HepG2 (cell line): ENCODE data around the gene TTLL11. TPM values are rescaled to one million over a fixed set of nuclear protein-coding genes. Genes with fewer than 3 reads are reported as not detected.

Experiments
- FOXM1 ChIP-seq: sonication (generic); formaldehyde crosslinking; IDR thresholded peaks from 2 replicates; pipeline ENCODE4 v1.5.0; 2020; ENCODE audit warnings: missing genetic modification reagents
- HNRNPUL1 ChIP-seq: fragments of 200-400 bp; formaldehyde crosslinking; IDR thresholded peaks from 2 replicates; pipeline ENCODE4 v1.6.1; 2017; ENCODE audit warnings: low read depth, mild to moderate bottlenecking, low read length, moderate library complexity
- JARID2 ChIP-seq: sonication (generic); formaldehyde crosslinking; IDR thresholded peaks from 2 replicates; pipeline ENCODE4 v1.8.1; 2023; ENCODE audit warnings: missing genetic modification reagents, inconsistent platforms; ENCODE audit not compliant: insufficient replicate concordance
- LBX2 ChIP-seq: sonication (generic); formaldehyde crosslinking; IDR thresholded peaks from 2 replicates; pipeline ENCODE4 v1.5.0; 2020; ENCODE audit warnings: missing genetic modification reagents, mild to moderate bottlenecking, borderline replicate concordance
- MAFK ChIP-seq, 2 experiments: IDR thresholded peaks in 1 of 2; conservative IDR thresholded peaks in 1 of 2; 2 replicates each; pipeline ENCODE4 v1.6.1; 2011; ENCODE audit warnings: improper control_type of control experiment in 2 of 2, low read length in 2 of 2
- MATR3 ChIP-seq: sonication (generic); formaldehyde crosslinking; IDR thresholded peaks from 2 replicates; pipeline ENCODE4 v1.4.0; 2020; ENCODE audit warnings: missing genetic modification reagents
- MTA3 ChIP-seq: sonication (generic); formaldehyde crosslinking; IDR thresholded peaks from 2 replicates; pipeline ENCODE4 v1.4.0; 2020; ENCODE audit warnings: missing genetic modification reagents
- POLR2A ChIP-seq, 2 experiments: IDR thresholded peaks; 2 replicates each; pipeline ENCODE4 v1.6.1; 2011; ENCODE audit warnings: low read depth in 2 of 2, low read length in 2 of 2, mild to moderate bottlenecking in 1 of 2, moderate library complexity in 1 of 2; ENCODE audit not compliant: insufficient read depth in 1 of 2
- SP2 ChIP-seq: sonication (generic); formaldehyde crosslinking; IDR thresholded peaks from 2 replicates; pipeline ENCODE4 v1.5.1; 2020; ENCODE audit warnings: mild to moderate bottlenecking, missing genetic modification reagents
- ZBTB26 ChIP-seq: IDR thresholded peaks from 2 replicates; pipeline ENCODE4 v1.6.1; 2016; ENCODE audit warnings: missing compliant biosample characterization, missing genetic modification reagents, borderline replicate concordance
- ZBTB37 ChIP-seq: sonication (generic); formaldehyde crosslinking; IDR thresholded peaks from 2 replicates; pipeline ENCODE4 v1.4.0; 2020; ENCODE audit warnings: mild to moderate bottlenecking, missing genetic modification reagents
- ZNF609 ChIP-seq: sonication (generic); formaldehyde crosslinking; IDR thresholded peaks from 2 replicates; pipeline ENCODE4 v1.4.0; 2020; ENCODE audit warnings: mild to moderate bottlenecking, missing genetic modification reagents, borderline replicate concordance
- ZNF782 ChIP-seq: sonication (generic); formaldehyde crosslinking; IDR thresholded peaks from 2 replicates; pipeline ENCODE4 v1.4.0; 2020; ENCODE audit warnings: missing genetic modification reagents, mild to moderate bottlenecking, borderline replicate concordance
- polyA plus RNA-seq, 8 experiments: library from polyadenylated mRNA; depleted of rRNA in 3 of 8; stranded (reverse) in 7 of 8; unstranded in 1 of 8; fragments of >200 nt; fragmentation: Illumina TruSeq in 4 of 8; extraction: Trizol in 4 of 8; gene quantifications; 2 replicates each; pipeline versions ENCODE4 v1.2.1 to v1.2.3, GENCODE V29; 2011 to 2016; ENCODE audit warnings: low read depth in 4 of 8, missing spikeins in 1 of 8, mixed read lengths in 1 of 8; ENCODE audit not compliant: insufficient read depth in 1 of 8
- total RNA-seq, 5 experiments: library from RNA; depleted of rRNA; stranded (reverse); fragments of >200 nt; fragmentation: Illumina TruSeq; extraction: Trizol; gene quantifications; 2 replicates each; pipeline ENCODE4 v1.2.3, GENCODE V29; 2016; ENCODE audit warnings: low read depth in 1 of 5
- TF ChIP-seq, protein P1 (sequence below): sonication (generic); IDR thresholded peaks from 2 replicates; pipeline ENCODE4 v1.6.1; 2016; ENCODE audit warnings: low read depth, borderline replicate concordance

Gene TTLL11
- total and polyA plus RNA-seq, 2 of the 13 experiments (the other 11 are each of a cell fraction or from before 2014, with no cell fraction given): 4.5 to 5.2 TPM

- TF ChIP-seq ZNF609 (CRISPR knock-in tag) (no peak), ZBTB26 (CRISPR knock-in tag) (no peak), POLR2A (IDR thresholded peaks at IDR 0.05; ENCODE audit: insufficient read depth in 1 of 2, low read depth in 2 of 2, low read length in 2 of 2) (no peak), SP2 (no peak), LBX2 (no peak), FOXM1 (no peak), HNRNPUL1 (no peak), MTA3 (CRISPR knock-in tag) (no peak), ZBTB37 (CRISPR knock-in tag) (no peak), MATR3 (CRISPR knock-in tag) (no peak), MAFK (conservative IDR thresholded peaks at IDR 0.05 in 1 of 2, IDR thresholded peaks at IDR 0.05 in 1 of 2; ENCODE audit: low read length in 2 of 2) (no peak), JARID2 (CRISPR knock-in tag) (no peak), ZNF782 (no peak)
- TF ChIP-seq, protein P1, sequence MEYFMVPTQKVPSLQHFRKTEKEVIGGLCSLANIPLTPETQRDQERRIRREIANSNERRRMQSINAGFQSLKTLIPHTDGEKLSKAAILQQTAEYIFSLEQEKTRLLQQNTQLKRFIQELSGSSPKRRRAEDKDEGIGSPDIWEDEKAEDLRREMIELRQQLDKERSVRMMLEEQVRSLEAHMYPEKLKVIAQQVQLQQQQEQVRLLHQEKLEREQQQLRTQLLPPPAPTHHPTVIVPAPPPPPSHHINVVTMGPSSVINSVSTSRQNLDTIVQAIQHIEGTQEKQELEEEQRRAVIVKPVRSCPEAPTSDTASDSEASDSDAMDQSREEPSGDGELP: no peak
These were observed 294.2 kb downstream of the TTLL11 start (continued) for GRCh38 chr9:121798941-121799340.
